DOHH2 (cell line): Measurements from ENCODE around the gene SUPT3H.

Source experiments
- EZH2phosphoT487 ChIP-seq: fragments of 200-600 bp; sonication (generic); IDR thresholded peaks from 2 replicates; pipeline ENCODE4 v1.6.1; 2017; ENCODE audit warnings: borderline replicate concordance, mild to moderate bottlenecking, antibody characterized with exemption, low read length, moderate library complexity, mixed read lengths
- TF ChIP-seq, protein P1 (sequence below): fragments of 200-600 bp; sonication (generic); IDR thresholded peaks from one replicate; pipeline ENCODE4 v1.5.1; 2014; ENCODE audit warnings: antibody characterized with exemption, mild to moderate bottlenecking, low read depth, low read length; ENCODE audit not compliant: poor library complexity, severe bottlenecking

DNA sequence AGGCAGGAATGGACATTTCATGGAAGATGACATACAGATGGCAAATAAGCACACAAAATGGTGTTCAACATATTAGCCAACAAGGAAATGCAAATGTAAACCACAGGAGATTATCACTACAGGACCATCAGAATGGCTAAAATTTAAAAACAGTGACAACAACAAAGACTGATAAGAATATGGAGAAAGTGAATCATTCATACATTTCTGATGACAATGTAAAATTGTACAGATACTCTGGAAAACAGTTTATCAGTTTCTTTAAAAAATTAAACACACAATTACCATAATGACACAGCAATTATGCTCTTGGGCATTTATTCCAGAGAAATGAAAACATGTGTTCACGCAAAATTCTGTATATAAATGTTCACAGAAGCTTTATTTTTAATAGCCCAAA is 155.4 kb downstream of the SUPT3H start:
- TF ChIP-seq, protein P1, sequence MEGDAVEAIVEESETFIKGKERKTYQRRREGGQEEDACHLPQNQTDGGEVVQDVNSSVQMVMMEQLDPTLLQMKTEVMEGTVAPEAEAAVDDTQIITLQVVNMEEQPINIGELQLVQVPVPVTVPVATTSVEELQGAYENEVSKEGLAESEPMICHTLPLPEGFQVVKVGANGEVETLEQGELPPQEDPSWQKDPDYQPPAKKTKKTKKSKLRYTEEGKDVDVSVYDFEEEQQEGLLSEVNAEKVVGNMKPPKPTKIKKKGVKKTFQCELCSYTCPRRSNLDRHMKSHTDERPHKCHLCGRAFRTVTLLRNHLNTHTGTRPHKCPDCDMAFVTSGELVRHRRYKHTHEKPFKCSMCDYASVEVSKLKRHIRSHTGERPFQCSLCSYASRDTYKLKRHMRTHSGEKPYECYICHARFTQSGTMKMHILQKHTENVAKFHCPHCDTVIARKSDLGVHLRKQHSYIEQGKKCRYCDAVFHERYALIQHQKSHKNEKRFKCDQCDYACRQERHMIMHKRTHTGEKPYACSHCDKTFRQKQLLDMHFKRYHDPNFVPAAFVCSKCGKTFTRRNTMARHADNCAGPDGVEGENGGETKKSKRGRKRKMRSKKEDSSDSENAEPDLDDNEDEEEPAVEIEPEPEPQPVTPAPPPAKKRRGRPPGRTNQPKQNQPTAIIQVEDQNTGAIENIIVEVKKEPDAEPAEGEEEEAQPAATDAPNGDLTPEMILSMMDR, result no peak
- no peak for TF ChIP-seq EZH2phosphoT487
